Stimulated activated CD8-positive, alpha-beta memory T cell treated with anti-CD3 and anti-CD28 coated beads, Interleukin-15, amount 100 ng/mL, for 1 hour (primary cell): ENCODE results near the gene TNP1.

Experiments used
- DNase-seq: peaks from one replicate; pipeline ENCODE4 v3.0.0-alpha.2; 2020; ENCODE audit warnings: low read depth

TNP1 gene, protein sequence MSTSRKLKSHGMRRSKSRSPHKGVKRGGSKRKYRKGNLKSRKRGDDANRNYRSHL

DNA sequence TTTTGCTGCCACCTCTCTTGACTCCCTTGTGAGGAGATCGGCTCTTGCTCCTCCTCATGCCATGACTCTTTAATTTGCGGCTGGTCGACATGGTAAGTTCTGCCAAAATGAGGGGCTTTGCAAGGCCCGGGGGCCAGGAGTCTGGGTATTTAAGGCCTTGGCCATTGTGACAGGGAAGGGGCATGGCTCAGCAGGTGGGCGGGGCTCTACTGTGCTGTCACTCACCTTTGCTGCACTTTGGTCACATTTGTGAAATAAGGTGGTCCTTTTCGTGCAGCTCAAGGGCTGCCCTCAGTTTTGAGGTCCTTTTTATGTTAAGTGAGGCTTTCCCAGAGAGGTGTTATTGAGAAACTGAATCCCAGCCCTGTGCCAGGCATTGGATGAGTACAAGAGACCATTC lies at the start of gene TNP1:
TSS of gene TNP1 (minus strand) at position 121 of the 400 bp plus-strand sequence. CDS start at position 91, 30 bp downstream.
- DNase-seq, result no peak

DNA sequence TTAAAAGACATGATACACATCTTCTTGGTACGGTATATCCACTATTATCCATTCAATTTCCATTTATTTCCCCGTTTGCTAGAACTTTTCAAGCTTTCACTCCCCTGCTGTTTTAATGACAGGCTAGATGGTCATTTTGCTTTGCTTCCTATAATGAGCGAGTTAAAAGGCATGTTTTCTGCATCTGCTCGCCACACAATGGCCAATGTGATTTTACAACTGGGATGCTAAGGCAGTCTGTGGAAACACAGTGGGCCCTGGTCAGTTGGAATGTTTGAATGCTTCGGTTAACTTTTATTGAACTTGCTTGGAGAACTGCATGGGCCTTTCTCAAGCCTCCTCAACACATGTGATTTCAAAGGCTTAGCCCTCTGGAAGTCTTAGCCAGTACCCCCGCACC lies 48.4 kb upstream of the TNP1 start:
- no peak for DNase-seq

DNA sequence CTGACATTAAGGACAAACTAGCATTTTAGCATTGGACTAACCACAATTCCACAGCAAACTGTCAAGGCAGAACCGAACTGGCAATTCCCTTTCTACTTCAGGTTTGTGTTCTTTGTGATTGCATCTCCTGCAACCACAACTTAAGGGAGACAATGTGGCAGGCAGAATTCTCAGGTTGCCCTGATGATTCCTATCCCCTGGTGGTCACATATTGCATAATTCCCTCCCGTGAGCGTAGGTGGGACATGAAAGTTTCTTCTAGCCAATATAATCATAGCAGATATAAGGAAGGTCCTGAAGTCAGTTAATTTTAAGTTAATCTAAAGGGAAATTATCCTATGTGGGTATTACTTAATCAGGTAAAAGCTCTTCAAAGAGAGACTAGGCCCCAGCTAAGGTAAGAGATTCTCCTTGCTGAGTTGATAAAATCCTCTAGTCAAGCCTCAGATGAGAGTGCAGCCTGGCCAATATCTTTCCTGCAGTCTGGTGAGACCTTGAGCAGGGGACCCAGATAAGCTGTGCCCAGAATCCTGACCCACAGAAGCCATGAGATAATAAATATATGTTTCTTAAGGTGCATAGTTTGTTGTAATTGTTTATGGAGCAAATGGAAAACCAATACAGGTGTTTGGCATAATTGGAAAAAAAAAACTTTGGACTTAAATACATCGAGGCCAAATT lies 45.9 kb upstream of the TNP1 start:
- no peak for DNase-seq

DNA sequence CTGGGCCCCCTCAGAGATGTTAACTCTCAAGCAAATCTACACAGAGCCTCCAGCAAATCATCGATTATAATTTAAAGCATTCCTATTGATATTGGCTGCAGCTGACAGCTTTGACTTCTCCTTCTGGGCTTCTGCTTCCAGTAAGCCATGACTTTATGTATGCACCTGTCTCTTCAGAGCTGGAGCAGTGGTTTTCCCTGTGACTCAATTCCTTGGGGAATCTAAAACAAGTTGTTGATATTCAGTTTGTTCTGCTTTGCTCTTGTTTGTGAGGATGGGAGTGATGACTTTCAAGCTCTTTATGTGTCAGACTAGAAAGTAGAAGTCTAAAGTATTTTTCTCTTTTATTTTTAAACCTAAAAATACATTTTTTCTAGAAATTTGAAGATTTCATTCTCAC lies 45.1 kb upstream of the TNP1 start:
- no peak for DNase-seq

DNA sequence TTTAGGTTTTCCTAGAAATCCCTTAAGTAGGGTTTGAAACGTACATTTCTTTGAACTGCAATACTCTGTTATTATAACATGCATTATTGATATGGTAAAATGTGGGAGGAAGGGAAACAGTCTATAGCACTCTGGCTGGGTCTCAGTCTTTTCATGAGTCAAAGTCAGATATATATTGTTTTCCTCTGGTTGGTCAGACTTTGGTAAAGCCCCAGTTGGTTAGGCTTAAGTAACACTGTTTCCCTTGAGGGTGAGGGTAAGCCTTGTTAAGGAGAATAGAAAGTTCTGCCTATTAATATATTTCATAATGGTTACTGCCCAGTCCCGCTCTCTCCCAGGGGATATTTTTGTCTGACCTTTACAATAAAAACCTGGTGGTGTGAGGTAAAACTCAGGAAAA lies 44.7 kb upstream of the TNP1 start:
- DNase-seq, result no peak

DNA sequence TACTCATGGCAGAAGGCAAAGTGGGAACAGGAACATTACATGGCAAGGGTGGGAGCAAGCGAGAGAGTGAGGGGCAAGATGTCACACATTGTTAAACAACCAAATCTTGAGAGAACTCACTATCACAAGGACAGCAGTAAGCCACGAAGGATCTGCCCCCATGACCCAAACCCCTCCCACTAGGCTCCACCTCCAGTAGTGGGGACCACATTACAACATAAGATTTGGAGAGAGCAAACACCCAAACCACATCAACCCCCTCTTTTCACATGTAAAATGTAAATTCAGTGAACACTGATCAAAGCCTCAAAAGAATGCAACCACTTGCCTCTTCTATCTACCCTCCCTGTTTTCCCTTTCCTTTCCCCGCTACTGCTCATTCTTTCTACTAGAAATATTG lies 43.6 kb upstream of the TNP1 start:
- DNase-seq, result no peak

DNA sequence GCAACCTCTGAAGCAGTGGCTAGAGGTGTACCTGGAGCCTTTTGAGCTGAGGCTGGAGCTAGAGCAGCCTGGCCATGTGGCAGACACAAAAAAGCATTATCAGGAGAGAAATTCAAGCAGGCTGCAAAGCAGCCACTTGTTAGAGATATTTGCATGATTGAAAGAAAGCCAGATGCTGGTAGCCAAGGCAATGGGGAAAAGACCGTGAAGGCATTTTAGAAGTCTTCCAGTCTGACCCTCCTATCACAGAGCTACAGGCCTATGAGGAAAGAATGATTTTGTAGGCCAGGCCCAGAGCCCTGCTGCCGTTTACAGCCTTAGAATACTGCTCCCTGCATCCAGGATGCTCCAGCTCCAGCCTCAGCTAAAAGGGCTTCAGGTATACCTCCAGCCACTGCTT lies 41.4 kb upstream of the TNP1 start:
- DNase-seq, result no peak

DNA sequence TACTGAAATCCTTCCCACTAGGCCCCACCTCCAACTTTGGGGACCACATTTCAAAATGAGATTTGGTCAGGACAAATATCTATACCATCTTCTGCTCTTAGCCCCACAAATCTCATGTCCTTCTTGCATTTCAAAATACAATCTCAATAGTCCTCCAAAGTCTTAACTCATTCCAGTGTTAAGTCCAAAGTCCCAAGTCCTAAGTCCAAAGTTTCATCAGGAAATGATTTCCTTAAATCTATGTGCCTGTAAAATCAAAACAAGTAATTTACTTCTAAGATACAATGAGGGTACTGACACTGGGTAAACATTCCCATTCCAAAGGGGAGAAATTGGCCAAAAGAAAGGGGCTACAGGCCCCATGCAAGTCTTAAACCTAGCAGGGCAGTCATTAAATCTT lies 40.5 kb upstream of the TNP1 start:
- DNase-seq, result no peak

DNA sequence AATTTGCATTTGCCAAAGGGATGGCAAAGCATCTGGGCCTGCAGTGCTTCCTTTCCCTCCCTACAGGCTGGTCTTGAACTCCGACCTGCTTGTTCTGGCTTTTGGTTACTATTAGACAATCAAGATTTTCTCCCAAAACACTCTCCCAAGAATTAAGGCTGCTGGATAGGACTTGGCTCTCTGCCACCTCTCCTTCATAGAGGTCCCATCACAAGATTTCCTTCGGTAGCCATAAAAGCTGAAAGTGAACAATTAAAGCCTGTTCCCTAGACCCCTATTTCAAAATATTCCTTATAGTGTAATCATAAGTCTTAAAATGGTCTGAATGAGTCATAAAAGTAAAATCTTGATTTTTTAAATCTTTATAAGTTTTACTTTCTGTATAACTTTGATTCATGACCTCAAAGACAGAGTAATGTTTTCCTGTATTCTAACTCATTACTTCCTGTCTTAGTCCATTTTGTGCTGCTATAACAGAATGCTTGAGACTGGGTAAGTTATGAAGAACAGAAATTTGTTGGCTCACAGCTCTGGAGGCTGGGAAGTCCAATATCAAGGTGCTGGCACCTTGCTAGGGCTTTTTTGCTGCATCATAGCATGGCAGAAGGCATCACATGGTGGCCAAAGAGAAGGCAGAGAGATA lies 37.8 kb upstream of the TNP1 start:
- DNase-seq, result no peak

DNA sequence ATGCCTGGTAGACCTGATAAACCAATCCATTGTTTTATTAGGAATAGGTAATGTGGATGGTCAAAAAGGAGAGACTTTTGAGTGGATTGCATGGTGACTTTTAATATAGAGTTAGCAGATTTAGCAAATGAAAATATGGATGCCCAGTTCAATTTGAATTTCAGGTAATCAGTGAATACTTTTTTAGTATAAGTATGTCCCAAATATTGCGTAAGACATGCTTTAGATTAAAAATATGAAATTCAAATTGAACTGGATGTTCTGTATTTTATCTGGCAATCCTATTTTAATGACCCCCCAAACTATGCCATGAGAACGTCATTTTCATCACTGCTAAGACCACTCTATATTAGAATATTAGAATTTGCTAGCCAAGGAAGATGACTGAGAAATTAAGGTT lies 30.3 kb upstream of the TNP1 start:
- DNase-seq, result no peak

DNA sequence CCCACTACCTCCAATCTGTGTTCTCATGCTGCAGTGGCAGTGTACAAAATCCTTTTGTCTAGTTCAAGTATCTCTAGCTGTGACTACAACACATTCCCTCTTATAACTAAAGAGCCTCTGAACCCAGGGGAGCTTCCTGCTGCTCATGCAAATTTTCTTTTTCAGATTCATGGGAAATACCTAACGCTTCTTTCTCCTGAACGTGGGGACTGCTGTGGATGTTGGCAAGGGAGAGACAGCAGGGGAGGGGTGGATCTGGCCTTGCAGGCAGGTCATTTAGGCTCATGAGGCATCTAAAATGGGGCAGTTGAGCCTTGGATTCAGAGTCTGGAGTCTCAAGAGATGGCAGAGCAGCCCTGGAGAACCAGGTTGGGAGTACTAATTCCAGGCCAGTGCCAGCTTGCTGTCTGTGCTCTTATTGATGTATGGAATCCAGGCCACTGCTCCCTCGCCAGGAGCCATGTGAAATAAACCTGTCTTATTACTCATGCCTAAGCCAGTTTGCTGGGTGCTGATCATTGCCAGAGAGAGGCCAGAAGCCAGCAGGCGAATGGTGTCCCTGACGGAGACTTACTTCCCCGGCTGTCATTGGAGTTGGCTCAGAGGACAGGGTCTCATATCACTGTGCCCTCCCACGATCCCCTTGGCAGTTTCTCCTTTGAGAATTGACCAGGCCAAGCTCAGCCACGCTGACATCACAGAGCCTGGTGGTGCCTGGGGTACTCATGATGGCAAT lies 29.2 kb upstream of the TNP1 start:
- DNase-seq, result no peak

DNA sequence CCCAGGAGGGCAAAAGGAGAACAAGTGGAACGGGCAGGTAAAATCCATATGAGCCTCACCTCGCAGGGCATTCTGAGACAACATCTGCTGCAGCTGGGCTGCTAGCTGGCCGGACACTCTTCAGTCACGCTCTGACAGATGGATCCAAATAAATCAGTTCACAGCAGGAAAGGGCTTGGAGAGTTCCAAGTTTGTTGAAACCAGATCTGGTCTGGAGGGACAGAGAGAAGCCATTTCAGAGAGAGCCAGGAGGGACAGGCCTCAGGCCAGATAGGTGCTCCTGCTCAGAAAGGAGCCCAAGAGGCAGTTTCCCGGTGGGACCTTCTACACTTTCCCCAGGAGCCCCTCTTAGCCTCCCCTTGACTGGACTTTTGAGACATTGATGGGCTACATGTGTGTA lies 28.2 kb upstream of the TNP1 start:
- DNase-seq, result no peak

DNA sequence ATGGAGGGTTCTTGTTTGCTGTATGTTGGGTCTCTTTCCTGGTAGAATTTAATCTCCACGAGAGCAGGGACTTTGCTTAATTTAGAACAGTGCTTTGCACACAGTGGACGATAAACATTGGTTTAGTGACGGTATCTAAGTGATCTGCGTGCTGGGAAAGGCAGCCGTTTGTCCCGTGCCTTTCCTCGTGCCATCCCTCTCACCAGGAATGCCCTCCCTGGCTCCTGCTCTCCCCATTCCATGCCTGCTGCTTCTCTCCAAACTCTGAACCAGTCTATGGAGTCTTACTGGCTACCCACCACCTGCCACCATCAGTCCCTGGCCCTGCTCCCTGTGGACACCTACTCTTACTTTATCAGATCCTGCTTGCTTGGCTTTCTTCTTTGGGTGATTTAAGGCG lies 27.3 kb upstream of the TNP1 start:
- DNase-seq, result no peak

DNA sequence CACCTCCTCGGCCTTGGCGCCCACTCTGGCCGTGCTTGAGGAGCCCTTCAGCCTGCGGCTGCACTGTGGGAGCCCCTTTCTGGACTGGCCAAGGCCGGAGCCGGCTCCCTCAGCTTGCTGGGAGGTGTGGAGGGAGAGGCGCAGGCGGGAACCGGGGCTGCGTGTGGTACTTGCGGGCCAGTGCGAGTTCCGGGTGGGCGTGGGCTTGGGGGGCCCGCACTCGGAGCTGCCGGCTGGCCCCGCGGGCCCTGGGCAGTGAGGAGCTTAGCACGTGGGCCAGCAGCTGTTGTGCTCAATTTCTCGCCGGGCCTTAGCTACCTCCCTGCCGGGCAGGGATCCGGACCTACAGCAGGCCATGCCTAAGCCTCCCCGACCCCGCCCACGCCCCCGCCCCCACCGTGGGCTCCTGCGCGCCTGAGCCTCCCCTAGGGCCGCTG lies 25.3 kb upstream of the TNP1 start:
- no peak for DNase-seq

DNA sequence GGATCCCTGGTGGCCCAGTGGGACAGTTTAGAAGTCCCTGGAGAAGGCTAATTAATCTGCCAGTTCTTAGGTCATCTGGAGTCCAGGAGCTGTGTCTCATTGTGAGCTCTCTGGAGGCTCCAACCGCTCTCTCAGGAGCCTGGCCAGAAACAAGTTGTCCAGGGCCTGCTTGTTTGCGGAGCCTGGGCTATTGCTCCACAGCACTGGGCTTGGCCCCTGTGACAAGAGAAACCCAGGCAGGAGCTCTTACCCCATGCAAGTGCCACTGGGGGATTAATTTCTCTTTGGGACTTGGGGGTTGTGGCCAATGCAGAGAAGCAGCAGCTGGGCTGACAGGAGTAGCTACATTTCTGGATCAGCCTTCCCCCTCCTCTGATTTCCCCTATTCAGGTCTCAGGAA lies 24.5 kb upstream of the TNP1 start:
- DNase-seq, result no peak

DNA sequence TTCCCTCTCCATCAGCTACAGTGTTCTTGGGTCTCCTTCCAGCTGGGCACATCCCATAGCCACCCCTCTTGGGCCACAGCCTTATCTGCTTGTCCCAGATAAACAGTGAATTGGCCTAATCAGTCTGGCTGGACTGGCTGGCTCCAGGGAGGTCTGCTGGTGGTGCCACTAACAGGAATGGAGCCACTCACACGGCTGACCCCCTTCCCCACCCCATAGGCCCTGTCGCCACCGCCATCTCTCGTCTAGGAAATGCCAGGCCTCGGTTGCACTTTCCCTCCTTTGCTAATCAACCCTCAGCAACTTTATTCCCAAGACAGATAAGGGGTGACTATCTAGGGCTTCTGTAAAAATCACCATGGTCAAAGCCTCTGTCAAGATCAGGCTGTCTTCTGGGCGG lies 23.0 kb upstream of the TNP1 start:
- no peak for DNase-seq

DNA sequence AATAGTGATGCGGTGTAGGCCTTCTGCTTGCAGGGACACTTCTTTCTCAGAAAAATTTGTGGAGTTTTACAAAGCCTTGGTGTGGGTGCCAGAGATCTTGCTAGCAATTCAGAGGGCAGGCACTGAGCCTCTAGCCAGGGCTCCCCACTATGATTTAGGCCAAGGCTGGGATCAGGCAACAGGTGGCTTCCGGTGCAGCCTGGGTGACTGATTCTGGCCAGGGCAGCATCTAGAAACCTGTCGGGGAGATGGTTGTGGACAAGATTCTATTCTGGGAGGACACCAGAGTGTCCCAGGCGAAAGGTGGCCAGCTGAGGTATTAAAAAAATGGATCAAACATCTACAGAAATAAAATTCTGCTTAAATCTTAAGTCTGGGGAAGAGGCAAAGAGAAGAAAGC lies 21.5 kb upstream of the TNP1 start:
- DNase-seq, result no peak

DNA sequence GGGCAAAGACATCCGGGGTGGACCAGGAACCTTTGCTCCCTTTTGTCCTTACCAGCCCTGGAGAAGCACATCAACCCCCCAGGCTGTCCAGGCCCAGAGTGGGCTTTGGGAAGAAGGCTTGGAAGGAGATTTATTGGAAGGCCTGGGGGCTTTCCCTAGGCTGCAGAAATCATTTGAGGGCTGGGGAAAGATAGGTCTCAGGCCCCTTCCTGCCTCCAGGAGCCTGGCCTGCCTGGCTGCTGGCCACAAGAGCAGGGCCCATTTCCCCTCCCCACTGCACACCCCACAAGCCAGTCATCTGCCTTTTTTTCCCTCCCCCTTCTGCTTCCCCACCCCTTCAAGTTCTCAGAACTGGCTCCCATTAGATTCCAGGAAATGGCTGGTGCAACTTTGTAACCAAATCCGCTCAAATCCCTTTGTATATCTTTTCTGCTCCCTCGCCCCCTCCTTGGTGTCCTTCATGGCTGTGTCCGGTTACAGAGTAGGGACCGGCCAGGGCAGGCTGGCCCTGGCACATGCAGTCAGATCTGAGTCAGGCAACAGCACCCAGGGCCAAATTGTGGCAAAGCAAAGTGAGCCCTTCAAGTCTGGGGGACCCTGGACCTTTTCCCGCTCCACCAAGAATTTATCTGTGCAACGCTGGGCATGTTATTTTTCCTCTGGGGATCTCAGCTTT lies 20.8 kb upstream of the TNP1 start:
- no peak for DNase-seq

DNA sequence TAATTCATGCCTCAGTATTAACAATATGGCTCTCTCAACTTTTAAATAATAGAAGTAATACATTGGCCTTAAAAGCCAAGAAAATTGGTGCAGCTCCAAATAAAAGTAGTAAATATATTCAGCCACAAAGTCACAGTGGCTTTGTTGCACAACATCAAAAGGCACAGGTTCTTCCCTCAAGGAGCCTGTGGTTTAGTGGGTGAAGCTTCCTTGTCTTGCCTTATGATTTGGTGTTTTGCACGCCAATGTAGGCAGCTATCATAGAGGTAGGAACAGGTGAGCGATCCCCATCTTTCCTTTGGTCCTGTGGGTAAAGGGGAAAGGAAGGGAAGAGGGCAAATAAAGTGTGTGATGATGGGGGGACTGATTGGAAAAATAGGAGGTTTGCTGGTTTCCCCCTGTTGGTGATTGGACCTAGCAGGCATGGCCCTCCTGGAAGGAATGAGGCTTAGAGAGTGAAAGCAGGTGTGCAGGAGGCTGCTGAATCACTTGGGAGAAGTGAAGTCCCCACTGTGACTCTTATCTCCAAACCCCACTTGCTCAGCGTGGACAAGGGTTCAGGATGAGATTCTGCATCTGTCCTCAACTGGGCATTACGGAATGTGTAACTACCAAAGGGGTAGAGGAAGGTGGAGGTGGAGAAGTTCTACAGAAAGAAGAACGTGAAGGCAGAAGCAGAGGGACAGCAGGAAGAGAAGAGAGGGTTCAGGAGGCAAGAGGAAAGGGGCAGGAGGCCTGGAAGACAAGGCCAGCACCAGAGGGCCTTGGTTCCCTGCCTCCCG lies 20.1 kb upstream of the TNP1 start:
- DNase-seq, result no peak

DNA sequence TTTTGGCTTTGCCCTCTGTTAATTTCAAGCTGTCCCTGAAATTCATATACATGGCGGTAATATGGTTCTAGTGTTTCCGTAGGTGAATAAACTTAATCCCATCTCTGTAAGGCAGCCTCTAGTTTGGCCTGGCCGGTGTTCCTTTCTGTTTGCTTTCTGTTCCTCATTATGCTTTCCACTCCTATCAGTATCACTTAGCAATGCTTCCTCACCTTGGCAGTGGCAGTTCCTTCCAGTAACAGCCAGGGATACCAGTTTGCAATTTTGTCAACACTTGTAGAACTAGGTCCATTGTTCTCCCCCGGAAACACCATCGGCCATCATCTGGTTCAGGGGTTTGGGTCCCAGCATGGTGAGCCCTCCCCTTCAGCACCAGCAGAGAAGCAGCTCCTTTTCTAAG lies 18.2 kb upstream of the TNP1 start:
- no peak for DNase-seq

DNA sequence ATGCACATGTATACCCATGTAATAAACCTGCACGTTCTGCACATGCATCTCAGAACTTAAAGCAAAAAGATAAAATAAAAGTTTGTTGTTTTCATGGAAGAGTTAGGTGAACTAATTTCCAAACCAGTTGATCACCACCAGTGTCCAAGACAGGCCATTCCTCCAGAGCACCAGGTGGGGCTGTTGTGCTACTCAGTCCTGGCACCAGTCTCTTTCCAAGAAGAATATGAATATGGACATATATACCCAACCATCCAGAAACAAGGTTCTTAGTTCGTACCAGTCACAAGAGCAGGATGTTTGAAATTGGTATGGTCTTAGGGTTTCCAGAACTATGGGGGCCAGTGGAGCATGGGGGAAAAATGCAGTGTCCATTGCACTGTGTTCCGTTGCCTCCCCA lies 17.2 kb upstream of the TNP1 start:
- no peak for DNase-seq

DNA sequence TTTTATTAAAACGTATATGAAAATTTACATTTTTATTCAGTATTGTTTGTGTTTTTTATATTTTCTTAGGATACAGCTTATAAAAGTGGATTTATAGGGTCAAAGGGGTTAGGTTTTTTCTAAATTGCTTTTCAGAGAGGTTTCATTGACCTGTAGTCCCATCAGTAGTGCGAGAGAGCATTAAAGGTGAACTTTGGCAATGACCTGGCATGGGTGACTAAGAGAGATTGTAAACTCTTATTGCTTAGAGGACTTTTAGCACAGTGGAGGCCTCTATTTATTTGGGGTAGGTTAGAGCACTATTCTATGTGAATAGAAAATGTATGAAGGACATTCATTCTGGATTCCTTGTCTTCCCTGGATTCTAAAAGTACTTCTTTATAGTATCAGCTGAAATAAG lies 16.0 kb upstream of the TNP1 start:
- DNase-seq, result no peak
